ENCODE results near the gene TAOK3. TPM values are rescaled to one million over a fixed set of nuclear protein-coding genes. Genes with fewer than 3 reads are reported as not detected.

TAOK3 gene
- total RNA-seq, 1 donor from 2014 or later = 1.1 TPM

DNA sequence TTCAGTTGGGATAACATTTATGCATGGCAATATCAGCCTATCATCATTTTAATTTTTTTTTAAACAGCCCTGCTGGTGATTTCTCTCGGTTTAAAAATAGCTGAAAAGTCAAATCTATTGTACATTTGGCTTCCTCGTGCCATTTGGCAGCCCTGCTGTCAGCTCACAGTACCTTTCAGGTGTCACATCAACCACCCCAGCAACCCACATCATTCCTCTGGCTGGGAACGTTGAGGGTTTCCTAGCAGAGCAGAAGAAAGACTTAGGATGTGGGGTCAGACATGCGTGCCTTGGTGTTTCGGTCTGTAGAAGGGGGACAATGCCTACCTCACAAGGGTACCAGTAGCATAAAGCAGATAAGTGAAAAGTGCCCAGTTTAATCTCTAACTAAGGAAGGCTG lies 221.0 kb downstream of the TAOK3 start:
- H3K27me3 ChIP-seq = no peaks in the 10 kb centered on the region
- H4K20me1 ChIP-seq (ENCODE audit: low read depth) = peaks cover 4% of the 10 kb centered on the region
- DNase-seq (ENCODE audit: low spot score) = no peak
- no peaks in the 10 kb centered on the region for H3K36me3 ChIP-seq
- Mint-ChIP-seq H3K9me3 (no peaks in the 10 kb centered on the region), H3K36me3 (peaks cover 9% of the 10 kb centered on the region), H3K27me3 (ENCODE audit: insufficient read depth, low read depth) (no peaks in the 10 kb centered on the region), H3K27ac (no peak overlapping the region), H3K4me1 (no peaks in the 10 kb centered on the region), H3K4me3 (no peak overlapping the region)
- no peaks in the 10 kb centered on the region for H3F3A ChIP-seq (ENCODE audit: low read depth)
- H3K4me2 ChIP-seq = no peak overlapping the region
- H3K9me3 ChIP-seq (ENCODE audit: low read depth) = no peaks in the 10 kb centered on the region
- H3K4me3 ChIP-seq = no peak overlapping the region
- no peaks in the 10 kb centered on the region for H3K4me1 ChIP-seq
- no peak overlapping the region for H3K9ac ChIP-seq
- no peak overlapping the region for H2AFZ ChIP-seq (replicated peaks)
- H3K27ac ChIP-seq = no peak overlapping the region
- TF ChIP-seq EZH2phosphoT487 (IDR thresholded peaks at IDR 0.05) (no peak), EZH2 (IDR thresholded peaks at IDR 0.05) (no peak)
- no peaks in the 10 kb centered on the region for H3K79me2 ChIP-seq (ENCODE audit: low read depth)

- no peak overlapping the region for H3K9ac ChIP-seq
- H3K4me3 ChIP-seq = no peak overlapping the region
- no peaks in the 10 kb centered on the region for H3K36me3 ChIP-seq
- Mint-ChIP-seq H3K9me3 (no peaks in the 10 kb centered on the region), H3K4me3 (no peak overlapping the region), H3K36me3 (peaks cover 12% of the 10 kb centered on the region), H3K27me3 (ENCODE audit: insufficient read depth, low read depth) (no peaks in the 10 kb centered on the region), H3K4me1 (no peaks in the 10 kb centered on the region), H3K27ac (no peak overlapping the region)
- no peaks in the 10 kb centered on the region for H3K9me3 ChIP-seq (ENCODE audit: low read depth)
- TF ChIP-seq EZH2phosphoT487 (IDR thresholded peaks at IDR 0.05) (no peak), EZH2 (IDR thresholded peaks at IDR 0.05) (no peak)
- TF ChIP-seq, protein P1, sequence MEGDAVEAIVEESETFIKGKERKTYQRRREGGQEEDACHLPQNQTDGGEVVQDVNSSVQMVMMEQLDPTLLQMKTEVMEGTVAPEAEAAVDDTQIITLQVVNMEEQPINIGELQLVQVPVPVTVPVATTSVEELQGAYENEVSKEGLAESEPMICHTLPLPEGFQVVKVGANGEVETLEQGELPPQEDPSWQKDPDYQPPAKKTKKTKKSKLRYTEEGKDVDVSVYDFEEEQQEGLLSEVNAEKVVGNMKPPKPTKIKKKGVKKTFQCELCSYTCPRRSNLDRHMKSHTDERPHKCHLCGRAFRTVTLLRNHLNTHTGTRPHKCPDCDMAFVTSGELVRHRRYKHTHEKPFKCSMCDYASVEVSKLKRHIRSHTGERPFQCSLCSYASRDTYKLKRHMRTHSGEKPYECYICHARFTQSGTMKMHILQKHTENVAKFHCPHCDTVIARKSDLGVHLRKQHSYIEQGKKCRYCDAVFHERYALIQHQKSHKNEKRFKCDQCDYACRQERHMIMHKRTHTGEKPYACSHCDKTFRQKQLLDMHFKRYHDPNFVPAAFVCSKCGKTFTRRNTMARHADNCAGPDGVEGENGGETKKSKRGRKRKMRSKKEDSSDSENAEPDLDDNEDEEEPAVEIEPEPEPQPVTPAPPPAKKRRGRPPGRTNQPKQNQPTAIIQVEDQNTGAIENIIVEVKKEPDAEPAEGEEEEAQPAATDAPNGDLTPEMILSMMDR (IDR thresholded peaks at IDR 0.05) = no peak
- H3K79me2 ChIP-seq (ENCODE audit: low read depth) = no peaks in the 10 kb centered on the region
- H3F3A ChIP-seq (ENCODE audit: low read depth) = no peaks in the 10 kb centered on the region
- H3K27me3 ChIP-seq = no peaks in the 10 kb centered on the region
- no peak overlapping the region for H2AFZ ChIP-seq (replicated peaks)
- H4K20me1 ChIP-seq (ENCODE audit: low read depth) = peaks cover 5% of the 10 kb centered on the region
- no peak for DNase-seq (ENCODE audit: low spot score)
- no peaks in the 10 kb centered on the region for H3K4me1 ChIP-seq
- H3K27ac ChIP-seq = no peak overlapping the region
- H3K4me2 ChIP-seq = no peak overlapping the region
Measured at GRCh38 chr12:118150625-118151024, 222.1 kb downstream of the TAOK3 start.

- no peak overlapping the region for H3K27ac ChIP-seq
- Mint-ChIP-seq H3K36me3 (peaks cover 25% of the 10 kb centered on the region), H3K4me1 (no peaks in the 10 kb centered on the region)
Measured at GRCh38 chr12:118148287-118148686, 224.4 kb downstream of the TAOK3 start.

GRCh38 chr12:118145798-118146156 lies 226.9 kb downstream of the TAOK3 start:
- Histone ChIP-seq H3K36me3 (peaks cover 7% of the 10 kb centered on the region), H3K4me3 (no peak overlapping the region), H3F3A (ENCODE audit: low read depth) (no peaks in the 10 kb centered on the region), H3K27me3 (no peaks in the 10 kb centered on the region), H3K27ac (no peak overlapping the region), H3K9me3 (ENCODE audit: low read depth) (no peaks in the 10 kb centered on the region), H3K4me1 (no peaks in the 10 kb centered on the region), H4K20me1 (ENCODE audit: low read depth) (peaks cover 5% of the 10 kb centered on the region), H3K9ac (no peak overlapping the region), H3K4me2 (no peak overlapping the region), H3K79me2 (ENCODE audit: low read depth) (peaks cover 7% of the 10 kb centered on the region), H2AFZ (replicated peaks) (no peak overlapping the region)
- Mint-ChIP-seq H3K36me3 (peaks cover 36% of the 10 kb centered on the region), H3K27ac (no peak overlapping the region), H3K4me1 (no peaks in the 10 kb centered on the region), H3K9me3 (no peaks in the 10 kb centered on the region), H3K27me3 (ENCODE audit: insufficient read depth, low read depth) (peaks cover 2% of the 10 kb centered on the region), H3K4me3 (no peak overlapping the region)
- DNase-seq (ENCODE audit: low spot score) = no peak
- TF ChIP-seq EZH2phosphoT487 (IDR thresholded peaks at IDR 0.05) (no peak), EZH2 (IDR thresholded peaks at IDR 0.05) (no peak)
- TF ChIP-seq, protein P1 (IDR thresholded peaks at IDR 0.05) = no peak

More at GRCh38 chr12:118148287-118148686, 224.4 kb downstream of the TAOK3 start:
- H3K4me3 ChIP-seq = no peak overlapping the region
- H3K9ac ChIP-seq = no peak overlapping the region
- Mint-ChIP-seq H3K27me3 (ENCODE audit: insufficient read depth, low read depth) (no peaks in the 10 kb centered on the region), H3K27ac (no peak overlapping the region), H3K4me3 (no peak overlapping the region), H3K9me3 (no peaks in the 10 kb centered on the region)
- H3K4me1 ChIP-seq = no peaks in the 10 kb centered on the region
- H3K27me3 ChIP-seq = no peaks in the 10 kb centered on the region
- DNase-seq (ENCODE audit: low spot score) = no peak
- H3F3A ChIP-seq (ENCODE audit: low read depth) = no peaks in the 10 kb centered on the region
- no peak overlapping the region for H3K4me2 ChIP-seq
- no peak overlapping the region for H2AFZ ChIP-seq (replicated peaks)
- H3K36me3 ChIP-seq = peaks cover 3% of the 10 kb centered on the region
- no peaks in the 10 kb centered on the region for H3K9me3 ChIP-seq (ENCODE audit: low read depth)
- peaks cover 2% of the 10 kb centered on the region for H3K79me2 ChIP-seq (ENCODE audit: low read depth)
- H4K20me1 ChIP-seq (ENCODE audit: low read depth) = peaks cover 5% of the 10 kb centered on the region
- TF ChIP-seq, protein P1 (IDR thresholded peaks at IDR 0.05) = no peak
- TF ChIP-seq EZH2phosphoT487 (IDR thresholded peaks at IDR 0.05) (no peak), EZH2 (IDR thresholded peaks at IDR 0.05) (no peak)
